ENCODE results near the gene ANK2. TPM values are rescaled to one million over a fixed set of nuclear protein-coding genes. Genes with fewer than 3 reads are reported as not detected.

ANK2 gene
- total RNA-seq, 1 donor from 2014 or later: 4.5 TPM

DNA sequence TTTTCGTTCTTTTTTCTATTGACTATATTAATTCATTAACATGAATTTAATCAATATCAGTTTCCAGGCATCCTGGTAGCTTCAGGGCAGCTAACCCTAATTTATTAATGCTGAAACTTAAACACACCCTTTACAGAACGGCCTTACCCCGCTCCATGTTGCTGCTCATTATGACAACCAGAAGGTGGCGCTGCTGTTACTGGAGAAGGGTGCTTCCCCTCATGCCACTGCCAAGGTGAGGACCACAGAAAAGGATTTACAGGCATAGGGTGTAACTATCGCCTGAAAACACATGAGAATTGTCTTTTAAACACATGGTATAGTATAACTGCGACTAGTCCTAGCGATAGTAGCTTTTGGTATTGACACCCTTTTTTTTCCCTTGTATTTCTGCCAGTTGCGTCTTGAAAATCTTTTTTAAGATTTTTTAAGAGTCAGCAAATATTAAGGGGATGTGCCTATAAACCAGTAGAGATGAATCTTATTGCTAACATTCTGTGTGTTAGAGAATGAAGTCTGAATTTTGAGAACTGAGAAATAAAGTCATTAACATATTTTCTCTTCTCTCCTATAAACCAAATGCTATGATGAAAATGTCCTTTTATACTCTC, 229.0 kb downstream of the ANK2 start:
- no peaks in the 10 kb centered on the region for H3K9me3 Mint-ChIP-seq
- TF ChIP-seq, protein P1, sequence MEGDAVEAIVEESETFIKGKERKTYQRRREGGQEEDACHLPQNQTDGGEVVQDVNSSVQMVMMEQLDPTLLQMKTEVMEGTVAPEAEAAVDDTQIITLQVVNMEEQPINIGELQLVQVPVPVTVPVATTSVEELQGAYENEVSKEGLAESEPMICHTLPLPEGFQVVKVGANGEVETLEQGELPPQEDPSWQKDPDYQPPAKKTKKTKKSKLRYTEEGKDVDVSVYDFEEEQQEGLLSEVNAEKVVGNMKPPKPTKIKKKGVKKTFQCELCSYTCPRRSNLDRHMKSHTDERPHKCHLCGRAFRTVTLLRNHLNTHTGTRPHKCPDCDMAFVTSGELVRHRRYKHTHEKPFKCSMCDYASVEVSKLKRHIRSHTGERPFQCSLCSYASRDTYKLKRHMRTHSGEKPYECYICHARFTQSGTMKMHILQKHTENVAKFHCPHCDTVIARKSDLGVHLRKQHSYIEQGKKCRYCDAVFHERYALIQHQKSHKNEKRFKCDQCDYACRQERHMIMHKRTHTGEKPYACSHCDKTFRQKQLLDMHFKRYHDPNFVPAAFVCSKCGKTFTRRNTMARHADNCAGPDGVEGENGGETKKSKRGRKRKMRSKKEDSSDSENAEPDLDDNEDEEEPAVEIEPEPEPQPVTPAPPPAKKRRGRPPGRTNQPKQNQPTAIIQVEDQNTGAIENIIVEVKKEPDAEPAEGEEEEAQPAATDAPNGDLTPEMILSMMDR (IDR thresholded peaks at IDR 0.05): no peak
- H3K36me3 Mint-ChIP-seq (ENCODE audit: low read depth): no peaks in the 10 kb centered on the region
- H3K4me1 Mint-ChIP-seq: no peaks in the 10 kb centered on the region
- H3K27me3 Mint-ChIP-seq: no peaks in the 10 kb centered on the region
- H3K4me3 Mint-ChIP-seq: no peak overlapping the region
- no peak overlapping the region for H3K27ac Mint-ChIP-seq
- peak; percentile 72 for ATAC-seq (ENCODE audit: low read depth)
- CTCF ChIA-PET: no interaction called here
- POLR2A ChIA-PET: no interaction called here
- no peak for DNase-seq
- intact Hi-C loops (cut with micrococcal nuclease): loop anchor here (2.0 to 10.0 kb wide), 3 partner anchors 116 to 1416 kb away; no protein-coding TSS in a partner anchor

DNA sequence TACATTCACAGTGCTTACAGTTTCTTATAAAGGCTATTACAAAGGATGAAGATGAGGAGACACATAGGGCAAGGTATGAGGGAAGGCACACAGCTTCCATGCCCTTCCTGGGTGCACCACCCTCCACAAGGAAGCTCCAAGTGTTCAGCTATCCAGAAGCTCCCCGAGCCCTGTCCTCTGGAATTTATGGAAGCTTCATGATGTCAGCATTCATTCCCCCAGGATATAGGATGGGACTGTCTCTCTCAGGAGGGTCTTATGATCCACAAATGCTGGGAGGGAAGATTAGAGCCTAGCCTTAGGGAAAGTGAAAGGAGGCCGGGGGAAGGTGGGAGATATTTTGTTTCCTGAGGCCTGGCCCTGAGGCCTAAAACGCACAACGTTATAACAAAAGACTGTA, 236.0 kb downstream of the ANK2 start:
- intact Hi-C loops (cut with micrococcal nuclease): no loop called here
- Mint-ChIP-seq H3K27ac (no peak overlapping the region), H3K36me3 (ENCODE audit: low read depth) (no peaks in the 10 kb centered on the region), H3K4me1 (no peaks in the 10 kb centered on the region), H3K27me3 (no peaks in the 10 kb centered on the region), H3K9me3 (no peaks in the 10 kb centered on the region), H3K4me3 (no peak overlapping the region)
- POLR2A ChIA-PET: no interaction called here
- DNase-seq (no peak), ATAC-seq (ENCODE audit: low read depth) (no peak)
- CTCF ChIA-PET: no interaction called here
- TF ChIP-seq, protein P1 (IDR thresholded peaks at IDR 0.05): no peak

DNA sequence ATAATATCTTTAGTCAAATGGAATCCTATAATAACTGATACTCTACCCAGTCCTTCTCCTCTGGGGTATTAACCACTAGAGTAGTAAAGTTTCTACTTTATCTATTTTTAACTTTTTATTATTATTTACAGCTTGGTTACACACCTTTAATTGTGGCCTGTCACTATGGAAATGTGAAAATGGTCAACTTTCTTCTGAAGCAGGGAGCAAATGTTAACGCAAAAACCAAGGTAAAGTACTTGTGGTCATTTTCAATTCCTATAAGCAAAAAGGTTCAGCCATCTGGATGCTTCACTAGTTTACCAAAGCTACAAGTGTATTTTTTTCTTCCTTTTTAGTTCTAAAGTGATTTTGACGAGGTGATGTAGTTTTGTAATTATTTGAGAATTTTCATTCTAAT, 238.8 kb downstream of the ANK2 start:
- Mint-ChIP-seq H3K4me1 (no peaks in the 10 kb centered on the region), H3K9me3 (no peaks in the 10 kb centered on the region), H3K4me3 (no peak overlapping the region), H3K27ac (no peak overlapping the region), H3K36me3 (ENCODE audit: low read depth) (no peaks in the 10 kb centered on the region), H3K27me3 (no peaks in the 10 kb centered on the region)
- no peak for DNase-seq
- intact Hi-C loops (cut with micrococcal nuclease): no loop called here
- TF ChIP-seq, protein P1 (IDR thresholded peaks at IDR 0.05): no peak
- POLR2A ChIA-PET: no interaction called here
- CTCF ChIA-PET: no interaction called here
- ATAC-seq (ENCODE audit: low read depth): no peak

DNA sequence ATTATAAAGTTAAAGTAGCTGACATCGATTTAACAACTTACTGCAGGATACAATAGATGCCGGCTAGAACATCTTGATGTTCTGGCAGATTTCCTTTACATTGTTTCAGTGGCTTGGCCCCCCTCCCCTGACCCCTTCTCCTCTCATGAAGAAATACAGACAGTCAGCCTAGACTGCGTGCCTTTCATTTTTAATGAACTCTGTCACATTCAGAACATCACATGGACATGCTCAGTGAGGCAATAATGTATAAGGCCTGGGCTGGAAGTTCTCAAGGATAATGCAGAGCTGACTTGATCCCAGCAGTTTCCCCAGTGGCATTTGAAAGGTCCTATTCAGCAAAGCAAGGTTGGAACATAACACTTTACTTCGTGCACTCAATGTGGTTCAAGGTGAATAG, 239.2 kb downstream of the ANK2 start:
- intact Hi-C loops (cut with micrococcal nuclease): no loop called here

DNA sequence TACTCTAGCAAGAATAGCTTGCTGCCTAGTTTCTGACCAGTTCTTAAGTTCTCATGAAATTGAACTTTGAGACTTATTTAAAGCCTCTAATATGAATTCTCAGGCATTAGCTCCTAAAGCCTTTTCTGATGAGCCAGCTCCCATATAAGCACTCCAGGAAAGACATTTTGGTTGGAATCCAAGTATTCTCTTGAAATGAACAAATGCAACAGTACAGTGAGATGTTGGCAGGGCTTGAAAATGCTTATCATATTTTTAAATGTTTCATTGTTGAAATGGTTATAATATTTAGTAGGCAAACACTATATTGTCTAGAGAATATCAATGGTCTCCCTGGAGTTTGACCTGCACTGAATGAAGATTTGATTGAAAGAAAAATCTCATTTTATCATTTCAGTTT, 240.3 kb downstream of the ANK2 start:
- Mint-ChIP-seq H3K4me1 (no peaks in the 10 kb centered on the region), H3K27me3 (no peaks in the 10 kb centered on the region), H3K9me3 (no peaks in the 10 kb centered on the region), H3K4me3 (no peak overlapping the region), H3K36me3 (ENCODE audit: low read depth) (no peaks in the 10 kb centered on the region), H3K27ac (no peak overlapping the region)
- TF ChIP-seq, protein P1 (IDR thresholded peaks at IDR 0.05): no peak
- ATAC-seq (ENCODE audit: low read depth): no peak
- ChIA-PET CTCF (no interaction called here), POLR2A (no interaction called here)
- DNase-seq: no peak
- intact Hi-C loops (cut with micrococcal nuclease): no loop called here

More for the DNA sequence above, 239.2 kb downstream of the ANK2 start:
- DNase-seq (no peak), ATAC-seq (ENCODE audit: low read depth) (no peak)
- TF ChIP-seq, protein P1 (IDR thresholded peaks at IDR 0.05): no peak
- no peak overlapping the region for H3K27ac Mint-ChIP-seq
- no peak overlapping the region for H3K4me3 Mint-ChIP-seq
- H3K9me3 Mint-ChIP-seq: no peaks in the 10 kb centered on the region
- no peaks in the 10 kb centered on the region for H3K27me3 Mint-ChIP-seq
- no peaks in the 10 kb centered on the region for H3K4me1 Mint-ChIP-seq
- ChIA-PET POLR2A (no interaction called here), CTCF (no interaction called here)
- no peaks in the 10 kb centered on the region for H3K36me3 Mint-ChIP-seq (ENCODE audit: low read depth)
